Measurements from ENCODE around the gene DNAJC1.

DNA sequence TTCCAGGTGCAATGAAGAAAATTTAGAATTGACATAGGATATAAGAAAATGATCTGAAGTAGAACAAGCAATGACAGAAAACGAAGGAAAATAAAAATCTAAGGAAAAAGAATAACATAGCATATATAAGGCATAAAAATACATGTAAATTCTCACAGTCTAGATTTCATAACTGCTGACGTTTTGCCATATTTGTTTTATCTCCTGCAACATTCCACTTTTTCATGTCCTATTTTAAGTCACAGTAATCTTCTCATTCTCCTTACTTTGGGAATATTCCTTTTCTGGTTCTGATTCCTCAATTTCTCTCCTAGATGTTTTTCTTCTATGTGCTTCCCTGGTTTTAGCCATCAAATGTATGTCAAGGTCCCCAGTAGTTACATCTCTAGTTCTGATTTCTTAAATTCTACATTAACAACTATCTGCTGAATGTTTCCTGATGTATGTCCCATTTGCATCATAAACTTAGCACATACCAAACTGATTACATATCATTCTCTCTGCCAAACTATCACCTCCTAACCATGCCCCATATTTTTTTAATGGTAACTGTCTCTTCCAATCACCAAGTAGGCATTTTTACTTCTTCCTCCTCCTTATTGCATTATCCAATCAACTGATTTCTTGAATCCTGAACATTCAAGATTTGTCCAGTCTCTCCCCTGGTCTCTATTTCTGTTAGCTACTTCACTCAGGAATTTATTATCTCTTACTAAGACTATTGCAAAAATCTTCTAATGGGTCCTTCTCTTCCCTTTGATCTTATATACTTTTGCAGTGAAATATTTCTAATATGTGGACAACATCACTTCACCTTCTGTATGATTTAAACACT, 171.3 kb downstream of the DNAJC1 start:
- TF ChIP-seq, protein P1, sequence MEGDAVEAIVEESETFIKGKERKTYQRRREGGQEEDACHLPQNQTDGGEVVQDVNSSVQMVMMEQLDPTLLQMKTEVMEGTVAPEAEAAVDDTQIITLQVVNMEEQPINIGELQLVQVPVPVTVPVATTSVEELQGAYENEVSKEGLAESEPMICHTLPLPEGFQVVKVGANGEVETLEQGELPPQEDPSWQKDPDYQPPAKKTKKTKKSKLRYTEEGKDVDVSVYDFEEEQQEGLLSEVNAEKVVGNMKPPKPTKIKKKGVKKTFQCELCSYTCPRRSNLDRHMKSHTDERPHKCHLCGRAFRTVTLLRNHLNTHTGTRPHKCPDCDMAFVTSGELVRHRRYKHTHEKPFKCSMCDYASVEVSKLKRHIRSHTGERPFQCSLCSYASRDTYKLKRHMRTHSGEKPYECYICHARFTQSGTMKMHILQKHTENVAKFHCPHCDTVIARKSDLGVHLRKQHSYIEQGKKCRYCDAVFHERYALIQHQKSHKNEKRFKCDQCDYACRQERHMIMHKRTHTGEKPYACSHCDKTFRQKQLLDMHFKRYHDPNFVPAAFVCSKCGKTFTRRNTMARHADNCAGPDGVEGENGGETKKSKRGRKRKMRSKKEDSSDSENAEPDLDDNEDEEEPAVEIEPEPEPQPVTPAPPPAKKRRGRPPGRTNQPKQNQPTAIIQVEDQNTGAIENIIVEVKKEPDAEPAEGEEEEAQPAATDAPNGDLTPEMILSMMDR (IDR thresholded peaks at IDR 0.05; ENCODE audit: low read depth, low read length, poor library complexity, severe bottlenecking), result no peak
- no peak for TF ChIP-seq EZH2phosphoT487 (IDR thresholded peaks at IDR 0.05; ENCODE audit: borderline replicate concordance, low read length)
